Measurements from ENCODE around the gene EXTL1.

DNA sequence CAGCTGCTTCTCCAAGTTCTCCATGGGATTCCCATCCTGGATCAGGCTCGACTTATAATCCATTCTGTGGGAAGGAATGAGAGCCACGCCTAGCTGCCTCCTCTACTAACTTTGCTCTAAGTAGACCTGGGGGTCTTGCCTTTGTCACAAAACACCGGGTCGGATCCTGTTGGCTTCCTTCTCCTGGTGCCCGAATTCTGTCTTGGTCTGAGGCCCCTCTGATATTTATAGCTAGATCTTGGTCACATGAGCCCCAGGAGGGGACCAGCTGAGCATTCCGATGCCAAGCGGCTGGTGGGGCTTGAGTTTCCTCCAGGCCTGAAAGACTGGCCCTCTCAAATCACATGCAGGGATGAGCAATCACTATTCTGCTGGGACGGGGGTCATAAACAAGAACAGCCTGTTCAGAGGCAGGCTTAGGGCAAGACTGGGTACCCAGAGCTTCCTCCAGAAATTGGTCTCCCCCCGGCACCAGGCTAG, 45.9 kb downstream of the EXTL1 start, which contains the start of gene TRIM63:
- no peak for TF ChIP-seq RFX5 (IDR thresholded peaks at IDR 0.05; ENCODE audit: low read length)
- TF ChIP-seq CTCF (IDR thresholded peaks at IDR 0.05), result no peak
- no peak for TF ChIP-seq EP300 (IDR thresholded peaks at IDR 0.05; ENCODE audit: borderline replicate concordance in 1 of 2, low read depth in 1 of 2, low read length in 1 of 2)
- no peak for TF ChIP-seq POLR2AphosphoS5 (IDR thresholded peaks at IDR 0.05; ENCODE audit: low read depth, low read length)
- no peak for TF ChIP-seq REST (IDR thresholded peaks at IDR 0.05; ENCODE audit: low read depth, low read length)
- TF ChIP-seq FOSL2 (IDR thresholded peaks at IDR 0.05; ENCODE audit: borderline replicate concordance, low read depth), result no peak
- TF ChIP-seq SMC3 (IDR thresholded peaks at IDR 0.05; ENCODE audit: low read depth, low read length), result no peak
- TF ChIP-seq ELF1 (IDR thresholded peaks at IDR 0.05), result no peak
- no peak for TF ChIP-seq GABPA (IDR thresholded peaks at IDR 0.05; ENCODE audit: low read depth)
- no peak for TF ChIP-seq FOXM1 (IDR thresholded peaks at IDR 0.05; ENCODE audit: low read depth)
- no peak for TF ChIP-seq NFIC (IDR thresholded peaks at IDR 0.05; ENCODE audit: borderline replicate concordance)
- TF ChIP-seq EZH2phosphoT487 (IDR thresholded peaks at IDR 0.05; ENCODE audit: borderline replicate concordance, low read depth), result no peak

All from SK-N-SH (cell line).